ENCODE measurements around the gene FLII. TPM values are rescaled to one million over a fixed set of nuclear protein-coding genes. Genes with fewer than 3 reads are reported as not detected.

Gene FLII
- total and polyA plus RNA-seq, 2 of the 13 experiments (the other 11 are each of a cell fraction or from before 2014, with no cell fraction given), result 130 to 303 TPM

DNA sequence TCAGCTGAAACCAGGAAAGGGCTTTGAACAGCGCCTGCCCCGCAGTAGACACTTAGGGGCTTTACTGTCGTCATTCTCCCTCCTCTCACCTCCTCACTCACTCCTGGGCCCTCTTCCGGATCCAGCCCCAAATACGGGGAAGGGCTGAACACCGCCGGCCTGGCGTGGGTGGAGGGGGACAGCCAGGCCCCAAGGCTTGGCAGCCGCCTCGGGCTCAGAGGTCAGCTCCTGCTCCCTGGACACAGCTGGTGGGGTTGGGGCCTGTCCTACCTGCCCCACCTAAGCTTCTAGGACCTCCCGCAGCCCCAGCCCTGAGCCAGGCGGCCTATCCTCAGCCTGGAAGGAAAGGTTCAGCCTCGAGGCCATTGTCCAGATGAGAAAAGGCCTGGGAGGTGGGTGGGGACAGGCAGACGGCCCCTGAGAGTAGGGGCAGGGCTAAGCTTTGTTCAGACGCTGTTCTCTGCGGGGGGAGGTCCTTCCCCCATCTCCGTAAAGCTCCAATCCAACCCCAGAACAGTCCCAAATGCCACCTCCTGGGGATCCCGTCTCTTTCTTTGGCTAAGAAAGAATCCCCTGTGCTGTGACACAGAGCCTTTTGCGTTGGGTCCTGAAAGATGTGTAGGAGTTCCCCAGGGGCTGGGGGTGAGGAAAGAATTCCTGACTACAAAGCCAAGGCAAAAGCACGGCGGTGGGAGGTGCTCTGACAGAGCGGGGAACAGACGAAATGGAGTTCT is 34.0 kb downstream of the FLII start (continued):
- TF ChIP-seq, protein P1, sequence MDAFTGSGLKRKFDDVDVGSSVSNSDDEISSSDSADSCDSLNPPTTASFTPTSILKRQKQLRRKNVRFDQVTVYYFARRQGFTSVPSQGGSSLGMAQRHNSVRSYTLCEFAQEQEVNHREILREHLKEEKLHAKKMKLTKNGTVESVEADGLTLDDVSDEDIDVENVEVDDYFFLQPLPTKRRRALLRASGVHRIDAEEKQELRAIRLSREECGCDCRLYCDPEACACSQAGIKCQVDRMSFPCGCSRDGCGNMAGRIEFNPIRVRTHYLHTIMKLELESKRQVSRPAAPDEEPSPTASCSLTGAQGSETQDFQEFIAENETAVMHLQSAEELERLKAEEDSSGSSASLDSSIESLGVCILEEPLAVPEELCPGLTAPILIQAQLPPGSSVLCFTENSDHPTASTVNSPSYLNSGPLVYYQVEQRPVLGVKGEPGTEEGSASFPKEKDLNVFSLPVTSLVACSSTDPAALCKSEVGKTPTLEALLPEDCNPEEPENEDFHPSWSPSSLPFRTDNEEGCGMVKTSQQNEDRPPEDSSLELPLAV (CRISPR knock-in tag; conservative IDR thresholded peaks at IDR 0.05; ENCODE audit: low read depth), result no peak
- TF ChIP-seq, protein P2, sequence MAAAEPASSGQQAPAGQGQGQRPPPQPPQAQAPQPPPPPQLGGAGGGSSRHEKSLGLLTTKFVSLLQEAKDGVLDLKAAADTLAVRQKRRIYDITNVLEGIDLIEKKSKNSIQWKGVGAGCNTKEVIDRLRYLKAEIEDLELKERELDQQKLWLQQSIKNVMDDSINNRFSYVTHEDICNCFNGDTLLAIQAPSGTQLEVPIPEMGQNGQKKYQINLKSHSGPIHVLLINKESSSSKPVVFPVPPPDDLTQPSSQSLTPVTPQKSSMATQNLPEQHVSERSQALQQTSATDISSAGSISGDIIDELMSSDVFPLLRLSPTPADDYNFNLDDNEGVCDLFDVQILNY (CRISPR knock-in tag; conservative IDR thresholded peaks at IDR 0.05), result no peak
- TF ChIP-seq SMAD3 (CRISPR knock-in tag; IDR thresholded peaks at IDR 0.05) (no peak), DPF2 (CRISPR knock-in tag; IDR thresholded peaks at IDR 0.05; ENCODE audit: borderline replicate concordance, low read depth) (no peak), ZNF703 (CRISPR knock-in tag; IDR thresholded peaks at IDR 0.05; ENCODE audit: borderline replicate concordance) (no peak), TCF7L2 (IDR thresholded peaks at IDR 0.05; ENCODE audit: low read depth, low read length) (no peak), TRIM24 (CRISPR knock-in tag; IDR thresholded peaks at IDR 0.05) (no peak), RELA (CRISPR knock-in tag; IDR thresholded peaks at IDR 0.05) (no peak), ATM (IDR thresholded peaks at IDR 0.05; ENCODE audit: borderline replicate concordance) (no peak), ZNF724P (CRISPR knock-in tag; IDR thresholded peaks at IDR 0.05; ENCODE audit: borderline replicate concordance) (no peak), ZNF274 (CRISPR knock-in tag; IDR thresholded peaks at IDR 0.05) (no peak), PAWR (CRISPR knock-in tag; IDR thresholded peaks at IDR 0.05; ENCODE audit: borderline replicate concordance) (no peak), NR2F2 (IDR thresholded peaks at IDR 0.05; ENCODE audit: borderline replicate concordance, low read depth) (no peak), ATF7 (IDR thresholded peaks at IDR 0.05) (no peak), ATF7 (CRISPR knock-in tag; IDR thresholded peaks at IDR 0.05) (no peak), SUZ12 (IDR thresholded peaks at IDR 0.05; ENCODE audit: low read depth, low read length) (no peak), ZNF737 (CRISPR knock-in tag; IDR thresholded peaks at IDR 0.05; ENCODE audit: borderline replicate concordance) (no peak), SRSF9 (IDR thresholded peaks at IDR 0.05; ENCODE audit: borderline replicate concordance, insufficient read depth, low read depth, low read length, poor library complexity, severe bottlenecking) (no peak), ZNF556 (CRISPR knock-in tag; IDR thresholded peaks at IDR 0.05; ENCODE audit: borderline replicate concordance) (peak; percentile 22; the same call in 1 of the 2 replicates)
- TF ChIP-seq, protein P3, sequence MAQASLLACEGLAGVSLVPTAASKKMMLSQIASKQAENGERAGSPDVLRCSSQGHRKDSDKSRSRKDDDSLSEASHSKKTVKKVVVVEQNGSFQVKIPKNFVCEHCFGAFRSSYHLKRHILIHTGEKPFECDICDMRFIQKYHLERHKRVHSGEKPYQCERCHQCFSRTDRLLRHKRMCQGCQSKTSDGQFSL (CRISPR knock-in tag; IDR thresholded peaks at IDR 0.05), result no peak
- TF ChIP-seq, protein P4, sequence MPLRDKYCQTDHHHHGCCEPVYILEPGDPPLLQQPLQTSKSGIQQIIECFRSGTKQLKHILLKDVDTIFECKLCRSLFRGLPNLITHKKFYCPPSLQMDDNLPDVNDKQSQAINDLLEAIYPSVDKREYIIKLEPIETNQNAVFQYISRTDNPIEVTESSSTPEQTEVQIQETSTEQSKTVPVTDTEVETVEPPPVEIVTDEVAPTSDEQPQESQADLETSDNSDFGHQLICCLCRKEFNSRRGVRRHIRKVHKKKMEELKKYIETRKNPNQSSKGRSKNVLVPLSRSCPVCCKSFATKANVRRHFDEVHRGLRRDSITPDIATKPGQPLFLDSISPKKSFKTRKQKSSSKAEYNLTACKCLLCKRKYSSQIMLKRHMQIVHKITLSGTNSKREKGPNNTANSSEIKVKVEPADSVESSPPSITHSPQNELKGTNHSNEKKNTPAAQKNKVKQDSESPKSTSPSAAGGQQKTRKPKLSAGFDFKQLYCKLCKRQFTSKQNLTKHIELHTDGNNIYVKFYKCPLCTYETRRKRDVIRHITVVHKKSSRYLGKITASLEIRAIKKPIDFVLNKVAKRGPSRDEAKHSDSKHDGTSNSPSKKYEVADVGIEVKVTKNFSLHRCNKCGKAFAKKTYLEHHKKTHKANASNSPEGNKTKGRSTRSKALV (CRISPR knock-in tag; IDR thresholded peaks at IDR 0.05), result 0 out of 2 replicates have a peak, but pooled peaks have one; percentile 66
- TF ChIP-seq, protein P5, sequence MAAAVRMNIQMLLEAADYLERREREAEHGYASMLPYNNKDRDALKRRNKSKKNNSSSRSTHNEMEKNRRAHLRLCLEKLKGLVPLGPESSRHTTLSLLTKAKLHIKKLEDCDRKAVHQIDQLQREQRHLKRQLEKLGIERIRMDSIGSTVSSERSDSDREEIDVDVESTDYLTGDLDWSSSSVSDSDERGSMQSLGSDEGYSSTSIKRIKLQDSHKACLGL (CRISPR knock-in tag; IDR thresholded peaks at IDR 0.05), result peak; percentile 31; the same call in 1 of the 2 replicates

Measured in HepG2 (cell line).